Activated CD8-positive, alpha-beta memory T cell treated with anti-CD3 and anti-CD28 coated beads, Interleukin-2, amount 10 ng/mL, durations not matched to agents 7 days and 5 days (primary cell): ENCODE measurements around the gene ATP2A1. TPM values are rescaled to one million over a fixed set of nuclear protein-coding genes. Genes with fewer than 3 reads are reported as not detected.
"Not testable (repeated sequence)": the region's sequence is repeated elsewhere in the genome, so short reads cannot be mapped to it uniquely, and the experiment has no call there.

Experiments
- ATAC-seq: fragments of 150-1000 bp; cut with Tn5 transposase; one replicate; pipeline ENCODE4 v1.10.0; 2021; ENCODE audit warnings: moderate library complexity
- CTCF ChIA-PET: fragments of 350-600 bp; sonication (Branson Sonifier 250); formaldehyde crosslinking; loops from one replicate; lab custom pipeline; 2021; ENCODE audit warnings: antibody characterized with exemption; lab: Charles Lee
- DNase-seq: peaks from one replicate; pipeline ENCODE4 v3.0.0-alpha.2; 2020
- H3K27ac Mint-ChIP-seq: one replicate; pipeline ENCODE4 v1.8.0; 2021; ENCODE audit warnings: mild to moderate bottlenecking, mixed read lengths
- H3K27me3 Mint-ChIP-seq: one replicate; pipeline ENCODE4 v1.8.0; 2021; ENCODE audit warnings: mixed read lengths
- H3K36me3 Mint-ChIP-seq: one replicate; pipeline ENCODE4 v1.8.0; 2021; ENCODE audit warnings: mild to moderate bottlenecking, mixed read lengths
- H3K4me1 Mint-ChIP-seq: one replicate; pipeline ENCODE4 v1.8.0; 2021; ENCODE audit warnings: mixed read lengths
- H3K4me3 Mint-ChIP-seq: one replicate; pipeline ENCODE4 v1.8.0; 2021; ENCODE audit warnings: mild to moderate bottlenecking, moderate library complexity, mixed read lengths
- H3K9me3 Mint-ChIP-seq: one replicate; pipeline ENCODE4 v1.8.0; 2022; ENCODE audit warnings: low read depth, mixed read lengths
- total RNA-seq, 2 experiments: library from RNA; stranded (reverse); gene quantifications; one replicate each; pipeline ENCODE4 v1.2.3, GENCODE V29; 2021

The ATP2A1 gene
- total RNA-seq, 2 experiments from 2014 or later, result 1.5 to 3.4 TPM

- peaks cover 40% of the 10 kb centered on the region for H3K4me1 Mint-ChIP-seq
- no peaks in the 10 kb centered on the region for H3K36me3 Mint-ChIP-seq
- H3K27ac Mint-ChIP-seq, result peak overlapping the region; percentile 76
- peak; percentile 53 for ATAC-seq
- no peak for DNase-seq
- no peaks in the 10 kb centered on the region for H3K9me3 Mint-ChIP-seq
- peak overlapping the region; percentile 88 for H3K4me3 Mint-ChIP-seq
- H3K27me3 Mint-ChIP-seq, result peaks cover 3% of the 10 kb centered on the region
- CTCF ChIA-PET, result interaction anchor here (1.0 to 3.5 kb wide), 5 partner anchors 15 to 69 kb away, joined by 3 to 16 read pairs (median 12); partner anchors contain the start of genes SH2B1 and TUFM
Measured at GRCh38 chr16:28879261-28879840, 1.1 kb downstream of the ATP2A1 start.

GRCh38 chr16:28879841-28880588 lies 1.7 kb downstream of the ATP2A1 start:
- ATAC-seq, result peak; percentile 98
- peak overlapping the region; percentile 76 for H3K27ac Mint-ChIP-seq

GRCh38 chr16:28880589-28880915 lies 2.3 kb downstream of the ATP2A1 start:
- Mint-ChIP-seq H3K36me3 (no peaks in the 10 kb centered on the region), H3K4me1 (peaks cover 40% of the 10 kb centered on the region), H3K4me3 (peak overlapping the region; percentile 48), H3K27me3 (peaks cover 3% of the 10 kb centered on the region), H3K9me3 (no peaks in the 10 kb centered on the region), H3K27ac (no peak overlapping the region)
- no peak for ATAC-seq
- CTCF ChIA-PET, result interaction anchor here (1.0 to 3.5 kb wide), 4 partner anchors 17 to 64 kb away, joined by 3 to 16 read pairs (median 13); partner anchors contain the start of genes SH2B1 and TUFM
- DNase-seq, result no peak

More at GRCh38 chr16:28879841-28880588, 1.7 kb downstream of the ATP2A1 start:
- Mint-ChIP-seq H3K36me3 (no peaks in the 10 kb centered on the region), H3K9me3 (no peaks in the 10 kb centered on the region), H3K27me3 (peaks cover 3% of the 10 kb centered on the region), H3K4me1 (peaks cover 40% of the 10 kb centered on the region), H3K4me3 (peak overlapping the region; percentile 88)
- CTCF ChIA-PET, result interaction anchor here (1.0 to 3.5 kb wide), 5 partner anchors 16 to 69 kb away, joined by 3 to 16 read pairs (median 12); partner anchors contain the start of genes SH2B1 and TUFM
- peak; percentile 96 for DNase-seq

- peaks cover 40% of the 10 kb centered on the region for H3K4me1 Mint-ChIP-seq
- H3K9me3 Mint-ChIP-seq, result no peaks in the 10 kb centered on the region
- no peaks in the 10 kb centered on the region for H3K36me3 Mint-ChIP-seq
- no peak for DNase-seq
- no peak overlapping the region for H3K27ac Mint-ChIP-seq
- H3K27me3 Mint-ChIP-seq, result peaks cover 3% of the 10 kb centered on the region
- CTCF ChIA-PET, result interaction anchor here (2.3 to 3.5 kb wide), 3 partner anchors 17 to 64 kb away, joined by 12 to 16 read pairs (median 14); partner anchors contain the start of genes SH2B1 and TUFM
- H3K4me3 Mint-ChIP-seq, result peak overlapping the region; percentile 48
- ATAC-seq, result no peak
Measured at GRCh38 chr16:28880955-28881354, 2.7 kb downstream of the ATP2A1 start.

GRCh38 chr16:28881565-28881964 lies 3.3 kb downstream of the ATP2A1 start:
- not testable (repeated sequence) for H3K27me3 Mint-ChIP-seq, DNase-seq, ATAC-seq, H3K27ac Mint-ChIP-seq, H3K36me3 Mint-ChIP-seq, H3K9me3 Mint-ChIP-seq
- Mint-ChIP-seq H3K4me3 (peak overlapping the region; percentile 48), H3K4me1 (peaks cover 40% of the 10 kb centered on the region)
- CTCF ChIA-PET, result interaction anchor here (1.8 kb wide), 1 partner anchor 8 kb away, joined by 4 read pairs; no protein-coding TSS in a partner anchor

- ATAC-seq (no peak), DNase-seq (no peak)
- CTCF ChIA-PET, result interaction anchor here (1.0 to 1.8 kb wide), 2 partner anchors 9 to 11 kb away, joined by 3 to 4 read pairs; no protein-coding TSS in a partner anchor
- Mint-ChIP-seq H3K9me3 (no peaks in the 10 kb centered on the region), H3K27me3 (peaks cover 3% of the 10 kb centered on the region), H3K4me1 (peaks cover 30% of the 10 kb centered on the region), H3K4me3 (no peak overlapping the region), H3K36me3 (no peaks in the 10 kb centered on the region), H3K27ac (no peak overlapping the region)
Measured at GRCh38 chr16:28882551-28883160, 4.4 kb downstream of the ATP2A1 start.

GRCh38 chr16:28883221-28883996 lies 5.1 kb downstream of the ATP2A1 start:
- CTCF ChIA-PET, result interaction anchor here (0.9 to 1.8 kb wide), 3 partner anchors 10 to 12 kb away, joined by 3 to 4 read pairs (median 3); no protein-coding TSS in a partner anchor
- no peak overlapping the region for H3K27ac Mint-ChIP-seq
- no peak overlapping the region for H3K4me3 Mint-ChIP-seq
- no peaks in the 10 kb centered on the region for H3K9me3 Mint-ChIP-seq
- no peaks in the 10 kb centered on the region for H3K36me3 Mint-ChIP-seq
- ATAC-seq (no peak), DNase-seq (no peak)
- peaks cover 3% of the 10 kb centered on the region for H3K27me3 Mint-ChIP-seq
- H3K4me1 Mint-ChIP-seq, result peaks cover 22% of the 10 kb centered on the region

- H3K36me3 Mint-ChIP-seq, result no peaks in the 10 kb centered on the region
- ATAC-seq (no peak), DNase-seq (no peak)
- peaks cover 3% of the 10 kb centered on the region for H3K27me3 Mint-ChIP-seq
- H3K4me1 Mint-ChIP-seq, result peaks cover 17% of the 10 kb centered on the region
- H3K4me3 Mint-ChIP-seq, result no peak overlapping the region
- H3K27ac Mint-ChIP-seq, result no peak overlapping the region
- no peaks in the 10 kb centered on the region for H3K9me3 Mint-ChIP-seq
- CTCF ChIA-PET, result interaction anchor here (0.9 kb wide), 1 partner anchor 12 kb away, joined by 3 read pairs; no protein-coding TSS in a partner anchor
Measured at GRCh38 chr16:28884045-28884444, 5.8 kb downstream of the ATP2A1 start.

- H3K9me3 Mint-ChIP-seq, result no peaks in the 10 kb centered on the region
- H3K4me3 Mint-ChIP-seq, result no peak overlapping the region
- H3K27ac Mint-ChIP-seq, result no peak overlapping the region
- ATAC-seq, result no peak
- H3K36me3 Mint-ChIP-seq, result no peaks in the 10 kb centered on the region
- no peaks in the 10 kb centered on the region for H3K27me3 Mint-ChIP-seq
- no peak for DNase-seq
- H3K4me1 Mint-ChIP-seq, result peaks cover 1% of the 10 kb centered on the region
- CTCF ChIA-PET, result interaction anchor here (0.7 to 1.0 kb wide), 2 partner anchors 69 to 92 kb away, joined by 3 read pairs; no protein-coding TSS in a partner anchor
Measured at GRCh38 chr16:28886945-28887344, 8.7 kb downstream of the ATP2A1 start.

- not testable (repeated sequence) for H3K4me1 Mint-ChIP-seq, ATAC-seq, H3K27ac Mint-ChIP-seq, H3K27me3 Mint-ChIP-seq, H3K9me3 Mint-ChIP-seq, DNase-seq, H3K36me3 Mint-ChIP-seq, H3K4me3 Mint-ChIP-seq
- CTCF ChIA-PET, result interaction anchor here (1.6 kb wide), 1 partner anchor 16 kb away, joined by 5 read pairs; no protein-coding TSS in a partner anchor
Measured at GRCh38 chr16:28890355-28890754, 12.1 kb downstream of the ATP2A1 start.

- CTCF ChIA-PET, result no interaction called here
- DNase-seq (no peak), ATAC-seq (no peak)
- no peaks in the 10 kb centered on the region for H3K27me3 Mint-ChIP-seq
- H3K4me1 Mint-ChIP-seq, result peaks cover 4% of the 10 kb centered on the region
- no peaks in the 10 kb centered on the region for H3K36me3 Mint-ChIP-seq
- no peaks in the 10 kb centered on the region for H3K9me3 Mint-ChIP-seq
- no peak overlapping the region for H3K4me3 Mint-ChIP-seq
- peak overlapping the region; percentile 37 for H3K27ac Mint-ChIP-seq
Measured at GRCh38 chr16:28891964-28892890, 13.9 kb downstream of the ATP2A1 start.

GRCh38 chr16:28893291-28893690 lies 15.0 kb downstream of the ATP2A1 start:
- Mint-ChIP-seq H3K27ac (no peak overlapping the region), H3K27me3 (no peaks in the 10 kb centered on the region), H3K4me1 (peaks cover 4% of the 10 kb centered on the region), H3K36me3 (no peaks in the 10 kb centered on the region), H3K9me3 (no peaks in the 10 kb centered on the region), H3K4me3 (no peak overlapping the region)
- DNase-seq (no peak), ATAC-seq (no peak)
- CTCF ChIA-PET, result no interaction called here
